Activated naive CD4-positive, alpha-beta T cell treated with anti-CD3 and anti-CD28 coated beads, Interleukin-2, amount 50 U/mL, for 72 hours (primary cell): ENCODE data around the gene RPUSD1. TPM values are rescaled to one million over a fixed set of nuclear protein-coding genes. Genes with fewer than 3 reads are reported as not detected.
A peak's percentile ranks its signal among the peaks of the same experiment; 100 is the strongest.

Experiments used
- ATAC-seq, 2 donors: fragments of 150-1000 bp; cut with Tn5 transposase; 2 replicates each; pipeline ENCODE4 v1.10.0; 2021; ENCODE audit warnings: mild to moderate bottlenecking in 2 of 2, moderate library complexity in 2 of 2
- DNase-seq, 2 donors: peaks; one replicate each; pipeline ENCODE4 v3.0.0; 2021 to 2022; ENCODE audit warnings: low spot score in 2 of 2
- H3K27ac Mint-ChIP-seq, 2 donors: one replicate each; pipeline ENCODE4 v1.8.0; 2022; ENCODE audit warnings: mild to moderate bottlenecking in 2 of 2, mixed read lengths in 2 of 2
- H3K36me3 Mint-ChIP-seq, 2 donors: one replicate each; pipeline ENCODE4 v1.8.0; 2022; ENCODE audit warnings: mixed read lengths in 2 of 2
- H3K9me3 Mint-ChIP-seq, 2 donors: one replicate each; pipeline ENCODE4 v1.8.0; 2022; ENCODE audit warnings: mixed read lengths in 2 of 2
- total RNA-seq, 2 donors: library from RNA; stranded (reverse); gene quantifications; one replicate each; pipeline ENCODE4 v1.2.3, GENCODE V29; 2022

RPUSD1 gene
- total RNA-seq, 2 donors from 2014 or later: 11.2 to 27.1 TPM

DNA sequence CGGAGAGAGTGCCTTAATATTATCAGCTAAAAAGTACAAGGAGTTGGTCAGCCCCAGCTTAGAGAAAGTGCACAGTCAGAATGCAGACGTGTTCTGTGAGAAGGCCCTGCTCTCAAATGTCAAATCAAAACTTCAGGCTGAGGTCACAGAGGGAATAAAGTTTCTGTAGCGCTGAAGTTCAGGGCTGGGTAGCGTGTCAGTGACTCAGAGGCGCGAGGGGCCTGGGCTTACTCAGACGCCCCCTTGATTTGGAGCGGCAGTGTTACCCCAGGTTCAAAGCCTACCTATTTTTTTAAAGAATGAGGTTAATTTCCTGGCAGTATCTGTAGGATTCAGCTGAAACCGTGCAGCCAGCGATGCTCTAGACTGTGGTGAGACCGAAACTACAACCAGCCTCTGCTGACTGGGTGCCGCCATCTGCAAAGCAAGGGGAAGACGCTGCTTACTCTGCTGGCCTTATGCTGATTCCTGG, 52.2 kb downstream of the RPUSD1 start:
- peak; percentile 78 to 92 for ATAC-seq
- peak; percentile 57 to 74 for DNase-seq
- Mint-ChIP-seq H3K27ac (peak overlapping the region; percentile 53 to 90), H3K36me3 (peaks cover 10 to 27% of the 10 kb centered on the region in 2 donors), H3K9me3 (no peaks in the 10 kb centered on the region)

DNA sequence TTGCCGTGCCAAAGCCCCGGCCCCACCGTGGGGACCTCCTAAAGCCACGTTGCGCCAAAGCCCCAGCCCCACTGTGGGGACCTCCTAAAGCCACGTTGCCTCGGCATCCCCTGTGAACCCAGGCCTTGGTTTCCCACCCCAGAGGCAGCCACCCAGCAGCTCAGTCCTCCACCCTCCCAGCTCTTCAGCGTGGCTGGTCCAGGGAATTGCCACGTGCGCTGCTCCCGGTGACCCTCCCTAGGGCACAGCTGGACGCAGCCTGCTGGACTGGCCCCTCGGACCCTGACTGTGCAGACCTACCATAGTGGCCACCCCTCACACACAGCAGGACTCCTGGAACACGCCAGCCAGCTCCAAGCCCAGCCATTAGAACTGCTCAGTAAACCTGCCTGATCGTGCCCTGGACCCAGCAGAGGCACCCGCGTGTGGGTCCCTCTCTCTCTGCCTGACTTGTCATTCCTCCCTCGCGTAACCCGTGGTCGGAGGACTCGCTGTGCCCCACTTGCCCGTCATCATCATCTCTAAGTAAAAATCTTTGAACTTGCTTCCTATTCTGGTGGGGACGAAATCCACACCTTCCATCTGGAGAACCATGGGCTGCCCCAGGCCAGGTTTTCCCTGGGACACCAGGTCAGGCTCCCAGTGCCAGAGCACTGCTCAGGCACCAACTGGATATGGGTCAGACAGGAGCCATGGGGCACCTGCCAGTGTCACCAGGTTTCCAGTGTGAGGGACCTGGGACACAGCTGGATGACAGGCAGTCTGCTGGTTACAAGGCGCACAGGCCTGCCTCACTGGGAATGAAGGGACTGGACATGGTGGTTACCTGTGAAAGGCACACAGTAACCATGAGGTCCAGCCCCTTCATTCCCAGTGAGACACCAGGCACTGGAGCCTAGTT, 53.0 kb downstream of the RPUSD1 start:
- ATAC-seq (no peak), DNase-seq (no peak)
- Mint-ChIP-seq H3K36me3 (peaks cover 10 to 27% of the 10 kb centered on the region in 2 donors), H3K9me3 (no peaks in the 10 kb centered on the region), H3K27ac (peak overlapping the region; percentile 65 to 90)

Other genes starting within 250 kb of the RPUSD1 start
- gene PRR35, start 228.0 kb downstream of the RPUSD1 start, total RNA-seq: not detected
- 1 to 10 TPM in 1 of 2 donors, under 1 TPM in 1; 0.59 to 1.8 TPM for gene NHLRC4, start 221.4 kb downstream of the RPUSD1 start, total RNA-seq
- 10 to 100 TPM; 21.9 to 24.2 TPM for gene PIGQ, start 218.4 kb downstream of the RPUSD1 start, total RNA-seq
- 10 to 100 TPM; 12.1 to 13.0 TPM for gene RAB40C, start 198.3 kb downstream of the RPUSD1 start, total RNA-seq
- under 1 TPM; 0.33 to 0.71 TPM for gene WFIKKN1, start 157.4 kb downstream of the RPUSD1 start, total RNA-seq
- 100 to 1,000 TPM in 1 of 2 donors, 10 to 100 TPM in 1; 47.2 to 120 TPM for gene METTL26, start 152.1 kb downstream of the RPUSD1 start, total RNA-seq
- 10 to 100 TPM; 33.7 to 52.0 TPM for gene MCRIP2, start 146.6 kb downstream of the RPUSD1 start, total RNA-seq
- gene WDR90, start 139.0 kb downstream of the RPUSD1 start, total RNA-seq: 100 to 1,000 TPM in 1 of 2 donors, 10 to 100 TPM in 1; 36.1 to 101 TPM
- 100 to 1,000 TPM; 112 to 118 TPM for gene RHOT2, start 120.2 kb downstream of the RPUSD1 start, total RNA-seq
- 1 to 10 TPM; 1.3 to 4.6 TPM for gene RHBDL1, start 112.7 kb downstream of the RPUSD1 start, total RNA-seq
- 10 to 100 TPM; 61.2 to 69.9 TPM for gene STUB1, start 108.0 kb downstream of the RPUSD1 start, total RNA-seq
- 10 to 100 TPM; 11.0 to 24.7 TPM for gene JMJD8, start 104.0 kb downstream of the RPUSD1 start, total RNA-seq
- 10 to 100 TPM; 16.0 to 19.1 TPM for gene WDR24, start 98.0 kb downstream of the RPUSD1 start, total RNA-seq
- gene FBXL16, start 82.6 kb downstream of the RPUSD1 start, total RNA-seq: 10 to 100 TPM in 1 of 2 donors, 1 to 10 TPM in 1; 2.8 to 16.4 TPM
- gene METRN, start 73.3 kb downstream of the RPUSD1 start, total RNA-seq: 10 to 100 TPM; 10.1 to 14.7 TPM
- gene ANTKMT, start 67.2 kb downstream of the RPUSD1 start, total RNA-seq: 10 to 100 TPM; 17.6 to 22.6 TPM
- gene CCDC78, start 61.9 kb downstream of the RPUSD1 start, total RNA-seq: 10 to 100 TPM in 1 of 2 donors, 1 to 10 TPM in 1; 6.2 to 10.7 TPM
- gene HAGHL, start 61.3 kb downstream of the RPUSD1 start, total RNA-seq: 10 to 100 TPM; 22.2 to 24.5 TPM
- gene CIAO3, start 47.4 kb downstream of the RPUSD1 start, total RNA-seq: 100 to 1,000 TPM in 1 of 2 donors, 10 to 100 TPM in 1; 41.7 to 122 TPM
- gene MSLN, start 27.6 kb downstream of the RPUSD1 start, total RNA-seq: not detected
- 100 to 1,000 TPM in 1 of 2 donors, 10 to 100 TPM in 1; 98.7 to 116 TPM for gene CHTF18, start 239 bp upstream of the RPUSD1 start, total RNA-seq
- not detected for gene GNG13, start 12.4 kb upstream of the RPUSD1 start, total RNA-seq
- 10 to 100 TPM; 13.0 to 19.1 TPM for gene LMF1, start 182.6 kb upstream of the RPUSD1 start, total RNA-seq
- gene SOX8, start 193.4 kb upstream of the RPUSD1 start, total RNA-seq: 1 to 10 TPM in 1 of 2 donors, under 1 TPM in 1; 0.43 to 5.9 TPM